ENCODE results near the gene SPRYD3.
A peak's percentile ranks its signal among the peaks of the same experiment; 100 is the strongest.

The SPRYD3 gene

GRCh38 chr12:53050426-53051057 lies 28.6 kb downstream of the SPRYD3 start:
- intact Hi-C loops (cut with DNase I; ENCODE audit: low total_unique reads), result no loop called here
- peaks cover 13 to 16% (median 13%) of the 10 kb centered on the region in 3 donors for H3K36me3 ChIP-seq
- no peaks in the 10 kb centered on the region for H3K27me3 ChIP-seq
- TF ChIP-seq CTCF (IDR thresholded peaks at IDR 0.05), result no peak
- H3K9me3 ChIP-seq, result no peaks in the 10 kb centered on the region
- peak overlapping the region; percentile 71 to 79 for H3K4me3 ChIP-seq
- peaks cover 9 to 80% (median 64%) of the 10 kb centered on the region in 4 donors for H3K4me1 ChIP-seq
- peak overlapping the region; percentile 99 for H3K27ac ChIP-seq
- no peak for DNase-seq

DNA sequence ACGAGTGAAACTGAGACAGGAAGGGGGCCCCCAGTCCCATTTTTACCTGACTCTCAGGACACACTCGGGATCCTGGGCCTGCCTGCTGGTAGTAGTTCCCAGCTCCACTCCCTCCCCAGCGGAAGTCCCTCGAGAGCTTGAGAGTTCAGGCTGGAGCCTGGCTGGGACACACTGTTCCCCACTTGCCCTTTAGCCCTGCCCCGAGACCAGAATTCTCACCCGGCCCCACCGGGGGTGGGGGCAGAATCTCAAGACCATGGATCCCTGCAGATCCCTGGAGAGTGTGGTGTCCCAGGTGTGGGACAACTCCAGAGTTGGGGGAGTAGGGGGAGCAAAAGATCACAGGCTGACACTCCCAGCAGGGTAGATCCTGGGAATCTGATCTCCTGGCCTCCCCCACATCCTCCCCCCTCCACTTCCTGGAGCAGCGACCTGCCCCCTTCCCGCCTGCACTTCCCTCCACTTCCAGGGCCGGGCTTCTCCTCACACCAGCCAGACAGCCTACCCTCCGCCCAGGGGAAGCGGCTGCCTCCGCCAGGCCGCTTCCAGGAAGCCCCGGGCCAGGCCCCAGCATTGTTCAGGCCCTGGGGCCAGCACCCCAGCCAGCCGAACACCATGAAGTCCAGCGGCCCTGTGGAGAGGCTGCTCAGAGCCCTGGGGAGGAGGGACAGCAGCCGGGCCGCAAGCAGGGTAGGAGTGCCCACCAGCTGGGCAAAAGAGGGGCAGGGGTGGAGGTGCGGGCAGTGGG lies 29.4 kb downstream of the SPRYD3 start, which contains the start of gene TNS2:
TSS of gene TNS2 (plus strand) at position 495 of the 748 bp plus-strand sequence. CDS start at position 616, 121 bp downstream.
- H3K4me3 ChIP-seq, result peak within 1 kb of the TSS; percentile 71 to 79
- TF ChIP-seq CTCF (IDR thresholded peaks at IDR 0.05), result peak in 1 of 2 experiments; percentile 5
- H3K4me1 ChIP-seq, result peaks cover 9 to 80% (median 63%) of the 10 kb centered on the region in 4 donors
- peaks cover 7 to 14% (median 8%) of the 10 kb centered on the region in 3 donors for H3K36me3 ChIP-seq
- DNase-seq, result peak; percentile 95
- intact Hi-C loops (cut with DNase I; ENCODE audit: low total_unique reads), result no loop called here
- H3K27me3 ChIP-seq, result no peaks in the 10 kb centered on the region
- H3K9me3 ChIP-seq, result no peaks in the 10 kb centered on the region
- H3K27ac ChIP-seq, result peak within 1 kb of the TSS; percentile 99

DNA sequence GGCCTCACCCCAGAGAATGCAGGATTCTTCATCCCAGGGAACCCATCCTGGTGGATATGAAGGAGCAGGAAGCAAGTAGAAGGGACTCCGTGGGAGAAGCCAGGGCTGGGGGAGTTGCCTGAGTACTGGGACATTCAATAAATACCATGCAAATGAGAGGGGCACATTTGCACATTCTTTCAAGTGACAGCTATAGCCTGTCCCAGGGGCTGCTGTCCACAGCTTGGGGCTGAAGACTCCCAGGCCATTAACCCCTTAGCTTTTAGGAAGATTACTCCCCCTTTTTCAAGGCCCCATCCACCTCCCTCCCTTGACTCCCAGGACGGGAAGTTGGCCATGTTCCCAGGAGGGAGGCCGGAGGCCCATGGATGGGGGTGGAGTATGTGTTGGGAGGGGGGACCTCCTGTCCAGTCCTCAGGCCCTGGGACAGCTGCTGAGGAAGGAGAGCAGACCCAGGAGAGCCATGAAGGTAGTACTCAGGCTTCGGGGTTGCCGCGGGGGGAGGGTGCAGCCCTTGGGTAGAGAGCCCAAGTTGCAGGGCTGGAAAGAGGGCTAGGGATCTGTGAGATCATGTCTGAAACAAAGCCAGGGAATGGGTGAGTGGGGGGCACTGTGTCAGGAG lies 30.3 kb downstream of the SPRYD3 start:
- no peaks in the 10 kb centered on the region for H3K27me3 ChIP-seq
- peaks cover 6 to 11% (median 7%) of the 10 kb centered on the region in 3 donors for H3K36me3 ChIP-seq
- intact Hi-C loops (cut with DNase I; ENCODE audit: low total_unique reads), result no loop called here
- H3K9me3 ChIP-seq, result no peaks in the 10 kb centered on the region
- H3K4me3 ChIP-seq, result peak overlapping the region; percentile 71 to 79
- H3K27ac ChIP-seq, result peak overlapping the region; percentile 99
- TF ChIP-seq CTCF (IDR thresholded peaks at IDR 0.05), result no peak
- peaks cover 9 to 85% (median 68%) of the 10 kb centered on the region in 4 donors for H3K4me1 ChIP-seq
- peak; percentile 85 to 92 for DNase-seq

DNA sequence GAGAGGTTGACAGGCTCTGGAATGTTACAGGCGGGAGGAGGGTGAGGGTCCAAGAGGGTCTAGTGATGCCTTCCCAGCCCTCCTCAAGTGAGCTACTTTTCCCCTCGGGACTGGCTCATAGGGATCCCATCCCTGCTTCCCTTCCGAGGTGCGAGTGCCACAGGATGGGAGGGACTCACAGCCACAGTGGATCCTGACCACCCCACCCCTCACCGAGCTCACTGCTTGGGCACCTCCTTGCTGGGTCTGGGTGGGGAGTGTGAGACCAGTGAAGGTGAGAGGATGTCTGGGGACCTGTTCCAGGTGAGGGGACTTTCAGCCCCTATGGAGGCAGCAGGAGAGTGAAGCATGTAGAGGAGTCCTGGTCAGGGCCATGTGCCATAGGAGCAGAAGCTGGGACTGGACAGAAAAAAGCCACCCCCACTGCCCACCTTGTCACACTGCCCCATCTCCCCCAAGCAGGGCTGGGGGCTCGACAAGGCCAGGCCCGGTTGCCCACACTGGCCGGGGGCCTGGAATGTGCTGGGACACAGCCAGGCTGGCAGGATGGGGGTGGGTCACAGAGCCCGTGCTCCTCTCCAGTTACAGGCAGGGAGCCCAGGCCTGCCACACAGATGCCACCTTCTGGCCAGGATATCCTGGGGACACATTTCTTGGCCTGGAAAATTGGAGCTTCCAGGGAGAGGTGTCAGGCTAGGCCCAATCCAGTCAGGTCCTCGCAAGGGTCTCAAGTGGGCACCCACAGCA lies 31.0 kb downstream of the SPRYD3 start:
- H3K4me3 ChIP-seq, result peak overlapping the region; percentile 71 to 79
- H3K27me3 ChIP-seq, result no peaks in the 10 kb centered on the region
- no peaks in the 10 kb centered on the region for H3K9me3 ChIP-seq
- intact Hi-C loops (cut with DNase I; ENCODE audit: low total_unique reads), result no loop called here
- H3K36me3 ChIP-seq, result peaks cover 7 to 12% (median 10%) of the 10 kb centered on the region in 3 donors
- peak; percentile 71 to 92 for DNase-seq
- H3K4me1 ChIP-seq, result peaks cover 4 to 85% (median 68%) of the 10 kb centered on the region in 4 donors
- peak overlapping the region; percentile 99 for H3K27ac ChIP-seq
- peak; percentile 11 to 30 for TF ChIP-seq CTCF (IDR thresholded peaks at IDR 0.05)

Data from tibial artery (tissue), 4 donors.